ENCODE results near the gene DIP2A.

- TF ChIP-seq RAD21 (conservative IDR thresholded peaks at IDR 0.05) (no peak), CTCF (IDR thresholded peaks at IDR 0.05; ENCODE audit: poor library complexity, severe bottlenecking) (no peak), REST (IDR thresholded peaks at IDR 0.05; ENCODE audit: borderline replicate concordance) (no peak), SMC3 (conservative IDR thresholded peaks at IDR 0.05; ENCODE audit: poor library complexity) (no peak), EZH2 (IDR thresholded peaks at IDR 0.05; ENCODE audit: borderline replicate concordance, insufficient read depth, low read length, poor library complexity, severe bottlenecking) (no peak), TAF1 (IDR thresholded peaks at IDR 0.05; ENCODE audit: low read depth) (no peak), MXI1 (conservative IDR thresholded peaks at IDR 0.05; ENCODE audit: poor library complexity, severe bottlenecking) (no peak), POLR2AphosphoS5 (IDR thresholded peaks at IDR 0.05) (no peak), EP300 (conservative IDR thresholded peaks at IDR 0.05; ENCODE audit: poor library complexity, severe bottlenecking) (no peak)
Measured at GRCh38 chr21:46409641-46410406, 48.9 kb upstream of the DIP2A start.
